Activated naive CD4-positive, alpha-beta T cell treated with anti-CD3 and anti-CD28 coated beads, Interleukin-2, amount 50 U/mL, for 24 hours (primary cell): ENCODE results near the gene USP15.

Source experiments
- H3K27ac Mint-ChIP-seq: one replicate; pipeline ENCODE4 v1.8.0; 2021; ENCODE audit warnings: mild to moderate bottlenecking, mixed read lengths
- H3K27me3 Mint-ChIP-seq: one replicate; pipeline ENCODE4 v1.8.0; 2021; ENCODE audit warnings: mixed read lengths
- H3K36me3 Mint-ChIP-seq: one replicate; pipeline ENCODE4 v1.8.0; 2021; ENCODE audit warnings: mixed read lengths
- H3K4me1 Mint-ChIP-seq: one replicate; pipeline ENCODE4 v1.8.0; 2021; ENCODE audit warnings: mixed read lengths
- H3K4me3 Mint-ChIP-seq: one replicate; pipeline ENCODE4 v1.8.0; 2021; ENCODE audit warnings: mild to moderate bottlenecking, mixed read lengths
- H3K9me3 Mint-ChIP-seq: one replicate; pipeline ENCODE4 v1.8.0; 2021; ENCODE audit warnings: mixed read lengths

The USP15 gene

DNA sequence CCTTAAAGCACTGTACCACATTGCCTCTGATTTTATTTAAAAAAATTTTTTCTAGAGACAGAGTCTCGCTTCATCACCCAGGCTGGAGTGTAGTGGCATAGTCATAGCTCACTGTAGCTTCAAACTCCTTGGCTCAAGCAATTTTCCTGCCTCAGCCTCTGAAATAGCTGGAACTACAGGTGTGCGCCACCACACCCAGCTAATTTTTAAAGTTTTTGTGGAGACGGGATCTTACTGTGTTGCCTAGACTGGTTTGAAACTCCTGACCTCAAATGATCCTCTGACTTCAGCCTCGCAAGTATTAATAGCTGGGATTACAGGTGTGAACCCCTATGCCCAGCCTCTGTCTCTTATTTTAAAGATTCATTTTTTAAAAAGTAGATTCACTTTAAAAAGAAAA is 5.3 kb downstream of the USP15 start:
- H3K27me3 Mint-ChIP-seq = no peaks in the 10 kb centered on the region
- H3K9me3 Mint-ChIP-seq = no peaks in the 10 kb centered on the region
- peak overlapping the region; percentile 15 for H3K27ac Mint-ChIP-seq
- peak overlapping the region; percentile 99 for H3K4me3 Mint-ChIP-seq
- peaks cover 76% of the 10 kb centered on the region for H3K4me1 Mint-ChIP-seq
- peaks cover 19% of the 10 kb centered on the region for H3K36me3 Mint-ChIP-seq

DNA sequence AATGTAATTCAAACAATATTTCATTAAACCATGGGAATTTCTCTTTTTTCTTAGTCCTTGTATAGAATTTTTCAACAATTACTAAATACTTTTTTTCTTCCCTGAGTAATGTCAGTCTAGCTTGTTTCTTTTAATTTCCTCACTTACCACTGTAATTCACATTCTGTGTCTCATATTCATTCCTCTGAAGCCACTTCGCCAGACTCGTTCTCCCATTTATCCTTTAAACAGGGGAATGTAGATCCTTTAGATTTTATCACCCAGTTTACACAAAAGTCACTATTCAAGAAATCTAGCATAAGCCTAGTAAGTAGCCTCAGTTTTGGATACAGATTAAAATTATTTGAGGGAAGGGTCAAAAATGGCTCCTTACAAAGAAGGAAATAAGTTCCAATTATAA is 6.8 kb downstream of the USP15 start:
- peak overlapping the region; percentile 27 for H3K4me3 Mint-ChIP-seq
- no peaks in the 10 kb centered on the region for H3K9me3 Mint-ChIP-seq
- H3K36me3 Mint-ChIP-seq = peaks cover 23% of the 10 kb centered on the region
- peaks cover 90% of the 10 kb centered on the region for H3K4me1 Mint-ChIP-seq
- peak overlapping the region; percentile 91 for H3K27ac Mint-ChIP-seq
- no peaks in the 10 kb centered on the region for H3K27me3 Mint-ChIP-seq

- H3K27ac Mint-ChIP-seq = peak overlapping the region; percentile 63
- H3K36me3 Mint-ChIP-seq = peaks cover 23% of the 10 kb centered on the region
- peaks cover 95% of the 10 kb centered on the region for H3K4me1 Mint-ChIP-seq
- H3K9me3 Mint-ChIP-seq = no peaks in the 10 kb centered on the region
- H3K4me3 Mint-ChIP-seq = peak overlapping the region; percentile 27
- no peaks in the 10 kb centered on the region for H3K27me3 Mint-ChIP-seq
Measured at GRCh38 chr12:62267480-62267879, 7.3 kb downstream of the USP15 start.

DNA sequence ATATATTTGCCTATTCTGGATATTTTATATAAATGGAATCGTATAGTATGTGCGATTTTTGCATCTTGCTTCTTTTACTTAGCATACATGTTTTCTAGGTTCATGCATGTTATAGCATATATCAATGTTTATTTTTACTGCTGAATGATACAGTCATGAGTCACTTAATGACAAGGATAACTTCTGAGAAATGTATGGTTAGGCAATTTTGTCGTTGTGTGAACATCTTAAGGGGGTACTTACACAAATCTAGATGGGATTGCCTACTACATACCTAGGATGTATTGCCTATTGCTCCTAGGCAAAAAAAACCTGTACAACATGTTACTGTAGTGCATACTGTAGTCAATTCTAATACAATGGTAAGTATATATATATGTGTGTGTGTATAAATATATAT is 8.8 kb downstream of the USP15 start:
- H3K36me3 Mint-ChIP-seq = peaks cover 15% of the 10 kb centered on the region
- H3K4me1 Mint-ChIP-seq = peaks cover 96% of the 10 kb centered on the region
- peak overlapping the region; percentile 92 for H3K27ac Mint-ChIP-seq
- H3K27me3 Mint-ChIP-seq = no peaks in the 10 kb centered on the region
- H3K9me3 Mint-ChIP-seq = no peaks in the 10 kb centered on the region
- H3K4me3 Mint-ChIP-seq = peak overlapping the region; percentile 70

GRCh38 chr12:62269464-62270228 is 9.4 kb downstream of the USP15 start:
- H3K4me3 Mint-ChIP-seq = peak overlapping the region; percentile 81

DNA sequence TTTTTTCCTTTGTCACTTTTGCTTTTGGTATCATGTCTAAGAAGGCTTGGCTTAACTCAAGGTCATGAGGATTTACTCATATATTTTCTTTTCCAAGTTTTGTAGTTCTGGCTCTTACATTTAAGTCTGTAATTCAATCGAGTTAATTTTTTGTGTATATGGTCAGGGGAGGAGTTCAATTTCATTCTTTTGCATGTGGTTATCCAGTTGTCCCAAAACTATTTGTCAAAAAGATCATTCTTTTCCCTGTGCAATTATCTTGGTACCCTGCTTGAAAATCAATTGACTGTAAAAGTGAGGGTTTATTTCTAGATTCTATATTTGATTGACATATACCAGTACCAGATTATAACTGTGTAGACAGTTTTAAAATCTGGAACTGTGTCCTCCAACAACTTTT is 10.2 kb downstream of the USP15 start:
- Mint-ChIP-seq H3K36me3 (peaks cover 11% of the 10 kb centered on the region), H3K27ac (peak overlapping the region; percentile 85), H3K4me3 (peak overlapping the region; percentile 81)

More at GRCh38 chr12:62269464-62270228, 9.4 kb downstream of the USP15 start:
- Mint-ChIP-seq H3K27me3 (no peaks in the 10 kb centered on the region), H3K36me3 (peaks cover 11% of the 10 kb centered on the region), H3K27ac (peak overlapping the region; percentile 66), H3K4me1 (peaks cover 96% of the 10 kb centered on the region), H3K9me3 (no peaks in the 10 kb centered on the region)

DNA sequence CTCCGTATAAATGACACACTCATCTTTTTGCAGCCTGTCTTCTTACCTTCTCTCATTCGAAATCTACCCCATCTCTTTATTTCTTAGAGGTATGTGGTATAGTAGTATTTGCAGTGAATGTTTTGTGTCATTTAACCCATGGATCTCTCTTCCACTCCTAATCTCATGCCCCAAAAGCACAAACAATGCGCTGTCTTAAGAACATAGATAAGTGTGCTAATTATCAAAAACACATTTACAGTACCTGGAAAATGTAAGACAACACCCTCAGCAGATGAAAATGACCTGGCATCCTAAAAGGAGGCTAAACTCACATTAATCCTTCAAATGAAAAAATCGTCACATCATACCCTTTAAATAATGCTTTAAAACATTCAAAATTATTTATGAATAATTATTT is 10.7 kb downstream of the USP15 start:
- H3K27me3 Mint-ChIP-seq = no peaks in the 10 kb centered on the region
- peaks cover 11% of the 10 kb centered on the region for H3K36me3 Mint-ChIP-seq
- peaks cover 97% of the 10 kb centered on the region for H3K4me1 Mint-ChIP-seq
- peak overlapping the region; percentile 85 for H3K27ac Mint-ChIP-seq
- peak overlapping the region; percentile 81 for H3K4me3 Mint-ChIP-seq
- H3K9me3 Mint-ChIP-seq = no peaks in the 10 kb centered on the region

More for the DNA sequence above, 10.2 kb downstream of the USP15 start:
- H3K4me1 Mint-ChIP-seq = peaks cover 97% of the 10 kb centered on the region
- no peaks in the 10 kb centered on the region for H3K27me3 Mint-ChIP-seq
- no peaks in the 10 kb centered on the region for H3K9me3 Mint-ChIP-seq

GRCh38 chr12:62272936-62273552 is 12.8 kb downstream of the USP15 start:
- H3K9me3 Mint-ChIP-seq = no peaks in the 10 kb centered on the region
- peaks cover 93% of the 10 kb centered on the region for H3K4me1 Mint-ChIP-seq
- peak overlapping the region; percentile 79 for H3K27ac Mint-ChIP-seq
- no peaks in the 10 kb centered on the region for H3K27me3 Mint-ChIP-seq
- peaks cover 12% of the 10 kb centered on the region for H3K36me3 Mint-ChIP-seq
- H3K4me3 Mint-ChIP-seq = peak overlapping the region; percentile 76

- Mint-ChIP-seq H3K9me3 (no peaks in the 10 kb centered on the region), H3K27ac (no peak overlapping the region), H3K4me3 (peak overlapping the region; percentile 66)
Measured at GRCh38 chr12:62273724-62274380, 13.6 kb downstream of the USP15 start.

DNA sequence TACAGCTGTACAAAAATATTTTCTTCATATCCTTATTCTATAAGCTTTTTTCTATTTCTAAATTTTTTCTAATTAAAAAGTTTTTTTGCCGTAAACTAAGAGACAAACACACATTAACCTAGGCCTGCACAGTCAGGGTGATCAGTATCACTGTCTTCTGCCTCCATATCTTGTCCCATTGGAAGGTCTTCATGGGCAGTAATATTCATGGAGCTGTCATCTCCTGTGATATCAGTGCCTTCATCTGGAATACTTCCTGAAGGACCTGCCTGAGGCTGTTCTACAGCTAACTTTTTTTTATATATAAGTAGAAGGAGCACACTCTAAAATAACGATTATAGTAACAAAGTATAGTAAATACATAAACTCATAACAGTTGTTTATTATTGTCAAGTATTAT is 17.8 kb downstream of the USP15 start:
- Mint-ChIP-seq H3K36me3 (peaks cover 8% of the 10 kb centered on the region), H3K27me3 (no peaks in the 10 kb centered on the region), H3K4me3 (no peak overlapping the region), H3K9me3 (no peaks in the 10 kb centered on the region), H3K27ac (no peak overlapping the region), H3K4me1 (peaks cover 88% of the 10 kb centered on the region)

More at GRCh38 chr12:62273724-62274380, 13.6 kb downstream of the USP15 start:
- Mint-ChIP-seq H3K27me3 (no peaks in the 10 kb centered on the region), H3K4me1 (peaks cover 87% of the 10 kb centered on the region), H3K36me3 (peaks cover 11% of the 10 kb centered on the region)

GRCh38 chr12:62279058-62279457 is 18.9 kb downstream of the USP15 start:
- Mint-ChIP-seq H3K27ac (peak overlapping the region; percentile 10), H3K4me1 (peaks cover 86% of the 10 kb centered on the region), H3K36me3 (peaks cover 9% of the 10 kb centered on the region), H3K4me3 (peak overlapping the region; percentile 0), H3K27me3 (no peaks in the 10 kb centered on the region), H3K9me3 (no peaks in the 10 kb centered on the region)

- peak overlapping the region; percentile 55 for H3K27ac Mint-ChIP-seq
- H3K9me3 Mint-ChIP-seq = no peaks in the 10 kb centered on the region
- H3K4me1 Mint-ChIP-seq = peaks cover 83% of the 10 kb centered on the region
- H3K27me3 Mint-ChIP-seq = no peaks in the 10 kb centered on the region
- no peak overlapping the region for H3K4me3 Mint-ChIP-seq
- H3K36me3 Mint-ChIP-seq = peaks cover 10% of the 10 kb centered on the region
Measured at GRCh38 chr12:62279961-62280360, 19.8 kb downstream of the USP15 start.

DNA sequence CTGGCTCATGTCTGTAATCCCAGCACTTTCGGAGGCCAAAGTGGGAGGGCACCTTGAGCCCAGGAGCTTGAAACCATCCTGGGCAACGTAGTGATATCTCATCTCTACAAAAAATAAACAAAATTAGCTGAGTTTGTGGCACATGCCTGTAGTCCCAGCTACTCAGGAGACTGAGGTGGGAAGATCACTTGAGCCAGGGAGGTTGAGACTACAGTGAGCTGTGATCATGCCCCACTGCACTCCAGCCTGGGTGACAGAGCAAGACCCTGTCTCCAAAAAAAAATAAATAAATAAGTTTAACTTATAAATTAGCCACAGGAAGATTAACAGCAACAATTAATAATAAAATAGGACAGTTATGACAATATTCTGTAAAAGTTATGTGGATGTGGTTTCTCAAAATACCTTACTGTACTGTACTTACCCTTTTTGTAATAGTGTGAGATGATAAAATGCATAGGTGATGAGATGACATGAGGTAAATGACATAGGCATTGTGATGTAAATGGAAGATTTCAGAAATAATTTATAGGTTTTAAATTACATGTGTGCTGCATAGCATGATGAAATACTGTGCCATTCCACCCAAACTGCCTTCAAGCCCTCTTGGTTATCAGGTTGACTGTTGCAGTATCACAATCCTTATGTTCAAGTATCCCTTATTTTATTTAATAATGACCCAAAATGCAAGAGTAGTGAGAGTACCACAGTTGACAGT is 22.0 kb downstream of the USP15 start:
- no peak overlapping the region for H3K4me3 Mint-ChIP-seq
- H3K36me3 Mint-ChIP-seq = peaks cover 27% of the 10 kb centered on the region
- no peaks in the 10 kb centered on the region for H3K9me3 Mint-ChIP-seq
- peak overlapping the region; percentile 72 for H3K27ac Mint-ChIP-seq
- no peaks in the 10 kb centered on the region for H3K27me3 Mint-ChIP-seq
- H3K4me1 Mint-ChIP-seq = peaks cover 83% of the 10 kb centered on the region

GRCh38 chr12:62284749-62285148 is 24.5 kb downstream of the USP15 start:
- H3K27ac Mint-ChIP-seq = no peak overlapping the region
- H3K27me3 Mint-ChIP-seq = no peaks in the 10 kb centered on the region
- H3K9me3 Mint-ChIP-seq = no peaks in the 10 kb centered on the region
- peaks cover 40% of the 10 kb centered on the region for H3K36me3 Mint-ChIP-seq
- H3K4me1 Mint-ChIP-seq = peaks cover 92% of the 10 kb centered on the region
- H3K4me3 Mint-ChIP-seq = no peak overlapping the region

GRCh38 chr12:62285284-62285683 is 25.1 kb downstream of the USP15 start:
- H3K4me3 Mint-ChIP-seq = no peak overlapping the region
- H3K36me3 Mint-ChIP-seq = peaks cover 44% of the 10 kb centered on the region
- H3K27me3 Mint-ChIP-seq = no peaks in the 10 kb centered on the region
- no peak overlapping the region for H3K27ac Mint-ChIP-seq
- peaks cover 4% of the 10 kb centered on the region for H3K9me3 Mint-ChIP-seq
- H3K4me1 Mint-ChIP-seq = peaks cover 92% of the 10 kb centered on the region
